Retinal pigment epithelial cell (primary cell): ENCODE results near the gene AHR.
"Not testable (repeated sequence)": the region's sequence is repeated elsewhere in the genome, so short reads cannot be mapped to it uniquely, and the experiment has no call there.

Experiments used
- DNase-seq: peaks from one replicate; pipeline ENCODE4 v3.0.0-alpha.2; 2010; ENCODE audit warnings: low read depth
- H3K4me3 ChIP-seq: 2 replicates; pipeline ENCODE4 v1.5.1; 2011; ENCODE audit warnings: mild to moderate bottlenecking, low read length, control low read depth, moderate library complexity
- CTCF ChIP-seq: conservative IDR thresholded peaks from 2 replicates; pipeline ENCODE4 v1.5.1; 2011; ENCODE audit warnings: low read depth, low read length, control low read depth, inconsistent platforms

Gene AHR

GRCh38 chr7:17374654-17375053 lies 76.2 kb downstream of the AHR start:
- DNase-seq: no peak
- no peak for TF ChIP-seq CTCF

GRCh38 chr7:17376595-17376994 lies 78.1 kb downstream of the AHR start:
- TF ChIP-seq CTCF: no peak
- no peak for DNase-seq
- no peak overlapping the region for H3K4me3 ChIP-seq

More at GRCh38 chr7:17374654-17375053, 76.2 kb downstream of the AHR start:
- no peak overlapping the region for H3K4me3 ChIP-seq

GRCh38 chr7:17380736-17381662 lies 82.5 kb downstream of the AHR start:
- TF ChIP-seq CTCF: no peak
- DNase-seq: no peak

GRCh38 chr7:17382408-17383354 lies 84.2 kb downstream of the AHR start:
- not testable (repeated sequence) for H3K4me3 ChIP-seq, DNase-seq

More at GRCh38 chr7:17380736-17381662, 82.5 kb downstream of the AHR start:
- no peak overlapping the region for H3K4me3 ChIP-seq

GRCh38 chr7:17384400-17384799 lies 85.9 kb downstream of the AHR start:
- TF ChIP-seq CTCF: no peak
- no peak for DNase-seq
- no peak overlapping the region for H3K4me3 ChIP-seq

GRCh38 chr7:17385612-17386011 lies 87.2 kb downstream of the AHR start:
- no peak for DNase-seq
- TF ChIP-seq CTCF: no peak
- H3K4me3 ChIP-seq: no peak overlapping the region

GRCh38 chr7:17390392-17390791 lies 91.9 kb downstream of the AHR start:
- H3K4me3 ChIP-seq: no peak overlapping the region
- DNase-seq: no peak
- TF ChIP-seq CTCF: no peak
